DMS 273 treated with DMSO at 0.1 percent for 48 hours (cell line): ENCODE data around the gene UBXN7.
"Not testable (repeated sequence)": the region's sequence is repeated elsewhere in the genome, so short reads cannot be mapped to it uniquely, and the experiment has no call there.

Experiments
- DNase-seq: peaks from one replicate; lab custom pipeline; 2025; lab: John Stamatoyannopoulos, UW

UBXN7 gene

GRCh38 chr3:196316799-196317686 is 115.2 kb downstream of the UBXN7 start:
- not testable (repeated sequence) for DNase-seq

GRCh38 chr3:196315821-196316220 is 116.4 kb downstream of the UBXN7 start:
- no peak for DNase-seq

GRCh38 chr3:196314597-196314996 is 117.6 kb downstream of the UBXN7 start:
- DNase-seq = no peak

- DNase-seq = not testable (repeated sequence)
Observed at GRCh38 chr3:196314086-196314485, 118.1 kb downstream of the UBXN7 start.

GRCh38 chr3:196302960-196303359 is 129.3 kb downstream of the UBXN7 start:
- not testable (repeated sequence) for DNase-seq

DNA sequence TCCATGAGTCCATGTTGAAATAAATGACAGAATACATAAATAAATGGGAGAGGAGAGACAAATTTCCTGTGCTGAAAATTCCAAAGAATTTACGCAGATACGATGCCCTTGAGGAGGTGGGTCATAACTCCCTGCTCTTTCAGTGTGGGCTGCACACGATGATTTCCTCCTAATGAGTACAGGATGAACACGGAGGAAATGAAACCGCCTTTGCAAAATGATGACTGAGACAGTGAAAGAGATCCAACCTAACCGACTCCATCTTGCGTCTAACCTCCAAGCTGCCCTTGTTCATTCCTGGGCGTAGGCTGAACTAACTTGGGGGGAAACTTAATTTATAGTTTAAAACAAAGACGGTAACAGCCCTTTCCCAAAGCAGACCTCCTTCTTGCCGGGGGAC is 129.7 kb downstream of the UBXN7 start:
- DNase-seq = not testable (repeated sequence)

DNA sequence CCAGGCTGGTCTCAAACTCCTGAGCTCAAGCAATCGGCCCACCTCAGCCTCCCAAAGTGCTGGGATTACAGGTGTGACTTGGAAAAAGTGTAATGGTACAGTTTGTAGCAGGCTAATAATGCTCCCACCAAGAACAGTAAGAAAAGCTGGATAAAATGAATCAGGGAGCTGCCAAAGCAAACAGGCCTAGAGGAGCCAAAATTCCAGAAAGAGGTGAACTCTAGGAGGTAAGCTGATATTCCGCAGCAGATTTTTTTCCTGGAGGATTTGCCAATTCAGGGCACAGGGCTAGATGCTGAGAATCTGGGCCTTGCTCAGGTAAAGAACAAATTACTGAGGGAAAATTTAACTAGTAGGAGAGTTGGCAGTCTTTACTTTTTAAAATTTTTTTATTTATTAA is 133.7 kb downstream of the UBXN7 start:
- no peak for DNase-seq
